GM12892 (cell line): ENCODE data around the gene NFATC1.

ENCODE experiments used
- POLR2A ChIP-seq: IDR thresholded peaks from 2 replicates; pipeline ENCODE4 v1.6.1; 2011; ENCODE audit warnings: low read depth, low read length, control low read depth
- POLR2AphosphoS5 ChIP-seq: IDR thresholded peaks from 2 replicates; pipeline ENCODE4 v1.6.1; 2011; ENCODE audit warnings: low read depth, low read length, control low read depth
- TAF1 ChIP-seq: IDR thresholded peaks from 2 replicates; pipeline ENCODE4 v1.6.1; 2011; ENCODE audit warnings: low read depth, mild to moderate bottlenecking, control low read depth, low read length, borderline replicate concordance

GRCh38 chr18:79495591-79496071, 99.9 kb downstream of the NFATC1 start:
- TF ChIP-seq POLR2AphosphoS5 (no peak), POLR2A (no peak), TAF1 (no peak)
